ENCODE measurements around the gene HPD.

GRCh38 chr12:121795034-121795968 lies 63.4 kb downstream of the HPD start:
- no peak for TF ChIP-seq POLR2A (IDR thresholded peaks at IDR 0.05)
- TF ChIP-seq, protein P1, sequence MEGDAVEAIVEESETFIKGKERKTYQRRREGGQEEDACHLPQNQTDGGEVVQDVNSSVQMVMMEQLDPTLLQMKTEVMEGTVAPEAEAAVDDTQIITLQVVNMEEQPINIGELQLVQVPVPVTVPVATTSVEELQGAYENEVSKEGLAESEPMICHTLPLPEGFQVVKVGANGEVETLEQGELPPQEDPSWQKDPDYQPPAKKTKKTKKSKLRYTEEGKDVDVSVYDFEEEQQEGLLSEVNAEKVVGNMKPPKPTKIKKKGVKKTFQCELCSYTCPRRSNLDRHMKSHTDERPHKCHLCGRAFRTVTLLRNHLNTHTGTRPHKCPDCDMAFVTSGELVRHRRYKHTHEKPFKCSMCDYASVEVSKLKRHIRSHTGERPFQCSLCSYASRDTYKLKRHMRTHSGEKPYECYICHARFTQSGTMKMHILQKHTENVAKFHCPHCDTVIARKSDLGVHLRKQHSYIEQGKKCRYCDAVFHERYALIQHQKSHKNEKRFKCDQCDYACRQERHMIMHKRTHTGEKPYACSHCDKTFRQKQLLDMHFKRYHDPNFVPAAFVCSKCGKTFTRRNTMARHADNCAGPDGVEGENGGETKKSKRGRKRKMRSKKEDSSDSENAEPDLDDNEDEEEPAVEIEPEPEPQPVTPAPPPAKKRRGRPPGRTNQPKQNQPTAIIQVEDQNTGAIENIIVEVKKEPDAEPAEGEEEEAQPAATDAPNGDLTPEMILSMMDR (IDR thresholded peaks at IDR 0.05) = peak; percentile 92 to 98 (median 96)
